ENCODE measurements around the gene PRG2. TPM values are rescaled to one million over a fixed set of nuclear protein-coding genes. Genes with fewer than 3 reads are reported as not detected.

Gene PRG2
- total and polyA plus RNA-seq, 9 of the 15 experiments (the other 6 are each of a cell fraction or from before 2014, with no cell fraction given) = 1.8 to 78.0 (median 26.6) TPM

- POLR2A ChIA-PET = interaction anchor here (0.7 to 1.3 kb wide), 6 partner anchors 10 to 449 kb away, joined by 3 to 4 read pairs (median 4); partner anchors contain the start of gene PRG2
- H3K4me3 ChIP-seq = no peak overlapping the region
- in situ Hi-C loops (cut with MboI) = no loop called here
- intact Hi-C loops (cut with micrococcal nuclease) = no loop called here
- H3K4me2 ChIP-seq (ENCODE audit: insufficient read depth, low read length) = no peak overlapping the region
- no peaks in the 10 kb centered on the region for H3K79me2 ChIP-seq (ENCODE audit: control insufficient read depth, insufficient read depth, low read length)
- ATAC-seq (no peak), DNase-seq (ENCODE audit: extremely low read depth in 1 of 4, low spot score in 3 of 4) (no peak), FAIRE-seq (no peak)
- no peak overlapping the region for H3K27ac ChIP-seq (ENCODE audit: extremely low read depth, low read depth, low read length)
- BruUV-seq (replicated peaks) = no TSS peak
- peaks cover 39 to 49% of the 10 kb centered on the region in 2 experiments for H3K4me1 ChIP-seq (replicated peaks in 1 of 2; ENCODE audit: control insufficient read depth in 2 of 2, insufficient read depth in 2 of 2, low read length in 2 of 2)
- H3K36me3 ChIP-seq (ENCODE audit: control insufficient read depth, insufficient read depth, low read length) = peaks cover 4% of the 10 kb centered on the region; the same call in 1 of the 3 replicates
- no peak overlapping the region; a peak in 1 of 4 replicates for H3K9ac ChIP-seq (ENCODE audit: insufficient read depth in 1 of 2, low read depth in 2 of 2, low read length in 2 of 2)
- no peak overlapping the region for H2AFZ ChIP-seq (ENCODE audit: low read depth, low read length)
- no peaks in the 10 kb centered on the region for H3K9me3 ChIP-seq (replicated peaks; ENCODE audit: control insufficient read depth, insufficient read depth, low read depth, low read length)
- no peaks in the 10 kb centered on the region for H3K9me1 ChIP-seq (ENCODE audit: control insufficient read depth, insufficient read depth, low read length)
- no peaks in the 10 kb centered on the region for H4K20me1 ChIP-seq (replicated peaks; ENCODE audit: control insufficient read depth, insufficient read depth, low read length)
- WGBS (ENCODE audit: insufficient coverage, low coverage, missing lambda C conversion rate) = 60% methylated on average over 4 of the region's 4 CpGs
- CTCF ChIA-PET (ENCODE audit: low intra/inter-chr PET ratio) = no interaction called here
- no peaks in the 10 kb centered on the region; a peak in 1 of 5 replicates for H3K27me3 ChIP-seq (ENCODE audit: control insufficient read depth in 2 of 2, insufficient read depth in 2 of 2, low read length in 2 of 2)
- TF ChIP-seq HMG20B (CRISPR knock-in tag; IDR thresholded peaks at IDR 0.05) (no peak), ZNF146 (CRISPR knock-in tag; IDR thresholded peaks at IDR 0.05; ENCODE audit: unreplicated experiment) (no peak), ZBTB43 (CRISPR knock-in tag; IDR thresholded peaks at IDR 0.05) (no peak), TGIF2 (CRISPR knock-in tag; IDR thresholded peaks at IDR 0.05) (no peak), RBM22 (IDR thresholded peaks at IDR 0.05; ENCODE audit: low read depth, low read length, poor library complexity, severe bottlenecking) (no peak), KDM5B (IDR thresholded peaks at IDR 0.05; ENCODE audit: insufficient replicate concordance, low read depth, low read length) (no peak), HDAC8 (tag; IDR thresholded peaks at IDR 0.05) (no peak), CREB5 (CRISPR knock-in tag; IDR thresholded peaks at IDR 0.05) (no peak), MTA3 (IDR thresholded peaks at IDR 0.05; ENCODE audit: borderline replicate concordance) (no peak), ELF2 (CRISPR knock-in tag; IDR thresholded peaks at IDR 0.05) (no peak), HDAC2 (IDR thresholded peaks at IDR 0.05) (no peak), ASH1L (IDR thresholded peaks at IDR 0.05; ENCODE audit: borderline replicate concordance, low read depth, partially characterized antibody) (no peak), TARDBP (IDR thresholded peaks at IDR 0.05) (no peak), ZNF609 (CRISPR knock-in tag; IDR thresholded peaks at IDR 0.05; ENCODE audit: borderline replicate concordance) (no peak)
Observed at GRCh38 chr11:57399972-57400578, 9.6 kb upstream of the PRG2 start.

All from K562 (cell line).